Measurements from ENCODE around the gene IRS1. TPM values are rescaled to one million over a fixed set of nuclear protein-coding genes. Genes with fewer than 3 reads are reported as not detected.
A peak's percentile ranks its signal among the peaks of the same experiment; 100 is the strongest.

Gene IRS1
- total and polyA plus RNA-seq, 8 donors: 13.3 to 43.5 (median 34.7) TPM

- no peaks in the 10 kb centered on the region for H3K27me3 ChIP-seq
- H3K9me3 ChIP-seq: no peaks in the 10 kb centered on the region
- peaks cover 0 to 3% of the 10 kb centered on the region in 2 donors for H3K36me3 ChIP-seq
- no peak for TF ChIP-seq CTCF (IDR thresholded peaks at IDR 0.05)
- peaks cover 4 to 33% of the 10 kb centered on the region in 2 donors for H3K4me1 ChIP-seq
- no peak overlapping the region for H3K4me3 ChIP-seq
- DNase-seq: no peak
- H3K27ac ChIP-seq: no peak overlapping the region
- intact Hi-C loops (cut with DNase I): loop anchor here in 1 of 2 donors (10.0 kb wide), 1 partner anchor 137 kb away; no protein-coding TSS in a partner anchor
- ATAC-seq: no peak
These were observed 38.4 kb upstream of the IRS1 start for GRCh38 chr2:226837787-226838603.

GRCh38 chr2:226837334-226837733 is 37.7 kb upstream of the IRS1 start:
- intact Hi-C loops (cut with DNase I): loop anchor here in 1 of 2 donors (10.0 kb wide), 1 partner anchor 137 kb away; no protein-coding TSS in a partner anchor
- Histone ChIP-seq H3K27ac (peak overlapping the region in 1 of 2 donors; percentile 99), H3K36me3 (peaks cover 0 to 3% of the 10 kb centered on the region in 2 donors), H3K4me1 (peaks cover 4 to 33% of the 10 kb centered on the region in 2 donors), H3K27me3 (no peaks in the 10 kb centered on the region), H3K9me3 (no peaks in the 10 kb centered on the region), H3K4me3 (peak overlapping the region in 1 of 2 donors; percentile 72)
- ATAC-seq: no peak
- no peak for DNase-seq
- no peak for TF ChIP-seq CTCF (IDR thresholded peaks at IDR 0.05)

GRCh38 chr2:226836548-226836885 is 36.9 kb upstream of the IRS1 start:
- peak overlapping the region; percentile 98 to 99 for H3K27ac ChIP-seq
- H3K36me3 ChIP-seq: peaks cover 0 to 3% of the 10 kb centered on the region in 2 donors
- intact Hi-C loops (cut with DNase I): loop anchor here in 1 of 2 donors (10.0 kb wide), 1 partner anchor 138 kb away; no protein-coding TSS in a partner anchor
- peak overlapping the region; percentile 68 to 72 for H3K4me3 ChIP-seq
- DNase-seq (no peak), ATAC-seq (peak; percentile 5)
- H3K4me1 ChIP-seq: peaks cover 4 to 33% of the 10 kb centered on the region in 2 donors
- H3K9me3 ChIP-seq: no peaks in the 10 kb centered on the region
- no peak for TF ChIP-seq CTCF (IDR thresholded peaks at IDR 0.05)
- H3K27me3 ChIP-seq: no peaks in the 10 kb centered on the region

GRCh38 chr2:226835796-226836547 is 36.4 kb upstream of the IRS1 start, which contains the start of gene RHBDD1:
TSS of gene RHBDD1 (plus strand) at chr2:226836054. CDS start at chr2:226864694, 28,640 bp downstream.
- H3K27ac ChIP-seq: peak within 1 kb of the TSS; percentile 98 to 99
- DNase-seq (peak; percentile 91 to 98 (median 95)), ATAC-seq (peak; percentile 99)
- H3K36me3 ChIP-seq: peaks cover 0 to 3% of the 10 kb centered on the region in 2 donors
- H3K27me3 ChIP-seq: no peaks in the 10 kb centered on the region
- no peaks in the 10 kb centered on the region for H3K9me3 ChIP-seq
- TF ChIP-seq CTCF (IDR thresholded peaks at IDR 0.05): no peak
- H3K4me1 ChIP-seq: peaks cover 4 to 33% of the 10 kb centered on the region in 2 donors
- H3K4me3 ChIP-seq: peak within 1 kb of the TSS; percentile 68 to 72
- intact Hi-C loops (cut with DNase I): loop anchor here in 1 of 2 donors (10.0 kb wide), 1 partner anchor 139 kb away; no protein-coding TSS in a partner anchor
